Cardiac atrium fibroblast (primary cell): ENCODE measurements around the gene CNGA1. TPM values are rescaled to one million over a fixed set of nuclear protein-coding genes. Genes with fewer than 3 reads are reported as not detected.

Experiments
- total RNA-seq: library from RNA; depleted of rRNA; stranded (reverse); fragments of >200 nt; gene quantifications from 2 replicates; pipeline ENCODE4 v1.2.3, GENCODE V29; 2015

CNGA1 gene
- total RNA-seq = not detected in 2 replicates

GRCh38 chr4:48016141-48017107 lies at the start of gene CNGA1, which contains the start of gene NIPAL1:
Gene CNGA1 (minus strand): TSS chr4:48016681. CDS start chr4:47952689, 63,992 bp downstream.
Gene NIPAL1 (plus strand): TSS chr4:48016772. CDS start chr4:48016840, 68 bp downstream.

DNA sequence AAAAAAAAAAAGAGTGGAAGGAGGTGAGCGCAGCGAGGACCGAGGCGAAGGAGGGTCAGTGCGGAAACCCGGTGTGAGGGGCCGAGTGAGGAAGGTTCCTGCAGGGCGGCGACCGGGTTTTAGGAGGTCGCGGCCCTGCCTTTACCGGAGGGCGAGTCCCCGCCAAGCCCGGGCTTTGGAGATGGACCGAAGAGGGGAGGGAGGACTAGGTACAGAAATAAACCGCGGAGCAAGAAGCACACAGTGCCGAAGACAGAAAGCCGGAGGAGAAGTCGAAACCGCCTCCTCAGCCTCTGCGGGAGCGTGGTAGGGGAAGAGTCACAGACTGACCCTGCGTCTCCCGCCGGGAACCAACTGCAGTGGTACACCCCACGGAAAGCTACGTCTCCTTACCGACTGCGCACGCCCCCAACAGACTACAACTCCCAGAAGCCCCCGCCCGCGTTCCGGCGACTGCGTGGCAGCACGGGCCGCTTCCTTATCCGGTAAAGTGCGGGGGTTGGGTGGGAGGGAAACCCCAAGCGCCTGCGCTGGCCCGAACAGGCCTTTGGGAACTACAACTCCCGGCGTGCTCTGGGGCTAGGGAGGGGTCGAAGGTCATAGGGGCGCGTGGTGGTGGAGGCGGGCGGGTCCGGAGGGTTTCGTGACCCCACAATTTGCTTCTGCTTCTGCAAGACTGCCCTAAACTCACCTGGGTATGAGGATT lies 102.1 kb downstream of the CNGA1 start, which contains the start of gene NFXL1:
NFXL1 (minus strand) TSS at position 364 of the 706 bp plus-strand sequence. CDS start 380 bp downstream, outside the sequence.

Other genes starting within 250 kb of the CNGA1 start
- not detected in 2 replicates for gene CORIN, start 178.6 kb downstream of the CNGA1 start, total RNA-seq
- gene NFXL1, start 102.1 kb downstream of the CNGA1 start, total RNA-seq = 6.7 and 7.6 TPM in 2 replicates
- 0.54 and 1.6 TPM in 2 replicates for gene NIPAL1, start 91 bp upstream of the CNGA1 start, total RNA-seq
- not detected in 2 replicates for gene TXK, start 117.6 kb upstream of the CNGA1 start, total RNA-seq